CD4-positive, alpha-beta T cell treated with Interferon alpha-2 for 1 hour (primary cell): Measurements from ENCODE around the gene TUBGCP6.

Source experiments
- DNase-seq, 2 donors: peaks; one replicate each; pipeline ENCODE4 v3.0.0-alpha.2; 2020 to 2022

The TUBGCP6 gene

DNA sequence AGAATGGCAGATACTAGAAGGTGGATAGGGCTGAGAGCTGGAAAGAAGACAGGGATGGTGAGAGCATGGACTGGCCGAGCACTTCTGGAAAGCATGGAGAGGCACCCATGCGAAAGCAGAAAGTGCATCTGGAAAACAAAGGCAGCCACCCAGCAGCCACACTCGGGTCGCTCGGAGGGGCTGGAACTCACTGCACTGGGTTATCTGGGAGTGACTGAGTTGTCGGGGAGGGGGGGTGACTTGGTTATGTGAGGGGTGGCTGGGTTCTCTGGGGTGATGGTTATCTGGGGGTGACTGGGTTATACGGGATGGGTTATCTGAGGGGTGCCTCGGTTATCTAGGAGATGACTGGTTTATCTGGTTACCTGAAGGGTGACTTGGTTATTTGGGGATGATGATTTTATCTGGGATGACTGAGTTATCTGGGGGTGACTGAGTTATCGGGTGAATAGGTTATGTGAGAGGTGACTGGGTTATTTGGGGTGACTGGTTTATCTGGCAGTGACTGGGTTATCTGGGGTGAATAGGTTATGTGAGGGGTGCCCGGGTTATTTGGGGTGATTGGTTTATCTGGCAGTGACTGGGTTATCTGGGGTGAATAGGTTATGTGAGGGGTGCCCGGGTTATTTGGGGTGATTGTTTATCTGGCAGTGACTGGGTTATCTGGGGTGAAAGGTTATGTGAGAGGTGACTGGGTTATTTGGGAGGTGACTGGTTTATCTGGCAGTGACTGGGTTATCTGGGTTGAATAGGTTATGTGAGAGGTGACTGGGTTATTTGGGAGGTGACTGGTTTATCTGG is 76.9 kb downstream of the TUBGCP6 start:
- DNase-seq = no peak
